Right lobe of liver (tissue), 6 donors: ENCODE results near the gene TAGAP. TPM values are rescaled to one million over a fixed set of nuclear protein-coding genes. Genes with fewer than 3 reads are reported as not detected.
A peak's percentile ranks its signal among the peaks of the same experiment; 100 is the strongest.

Experiments
- ATAC-seq, 4 donors: fragments of 200-7000 bp; cut with Tn5 transposase; one replicate each; pipeline ENCODE4 v1.9.1; 2020; ENCODE audit warnings: mild to moderate bottlenecking in 4 of 4, moderate library complexity in 4 of 4
- DNase-seq, 3 donors: peaks; one replicate each; pipeline ENCODE4 v3.0.0-alpha.2; 2020
- H3K27ac ChIP-seq, 3 donors: fragments of 200-600 bp; one replicate each; pipeline ENCODE4 v1.8.0; 2022
- H3K27me3 ChIP-seq, 2 donors: fragments of 200-600 bp; one replicate each; pipeline ENCODE4 v1.8.0; 2022
- H3K36me3 ChIP-seq, 4 donors: fragments of 200-600 bp; sonication (generic) in 1 of 4; one replicate each; pipeline versions ENCODE4 v1.5.1 to v1.8.0; 2017 to 2022; ENCODE audit warnings: control low read depth in 1 of 4
- H3K4me1 ChIP-seq, 4 donors: fragments of 200-600 bp; sonication (generic) in 1 of 4; one replicate each; pipeline versions ENCODE4 v1.5.1 to v1.8.0; 2017 to 2022; ENCODE audit warnings: control low read depth in 1 of 4
- H3K4me3 ChIP-seq, 3 donors: fragments of 200-600 bp; one replicate each; pipeline ENCODE4 v1.8.0; 2022
- H3K9me3 ChIP-seq, 4 donors: fragments of 200-600 bp; sonication (generic) in 1 of 4; one replicate each; pipeline versions ENCODE4 v1.5.1 to v1.8.0; 2017 to 2022; ENCODE audit warnings: control low read depth in 1 of 4
- POLR2A ChIP-seq: fragments of 450-650 bp; IDR thresholded peaks from one replicate; pipeline ENCODE4 v1.6.1; 2017; ENCODE audit warnings: antibody characterized with exemption, mild to moderate bottlenecking
- WGBS: methylation state at CpG from one replicate; pipeline ENCODE4 v1.1.6; 2018; ENCODE audit warnings: low coverage, low lambda C conversion rate; ENCODE audit not compliant: insufficient coverage; ENCODE audit errors: missing lambda C conversion rate; 5-methylcytosine and 5-hydroxymethylcytosine counted together
- intact Hi-C, 2 donors: fragments of 100-400 bp; cut with DNase I; formaldehyde crosslinking; loops; one replicate each; pipeline versions ENCODE4 v1.11.2 to v1.14.1; 2022
- total RNA-seq, 6 experiments: library from RNA; depleted of rRNA in 2 of 6; stranded (reverse); fragments of >200 nt in 2 of 6; fragmentation: NEBNext Ultra II Directional in 3 of 6; extraction: Animal tissue kit (Norgen Biotek cat#: 25700) in 3 of 6; gene quantifications; one replicate each; pipeline versions ENCODE4 v1.1.0 to v1.2.4, GENCODE V29; 2016 to 2023
- TF ChIP-seq, protein P1 (sequence below), 4 donors: fragments of 200-600 bp in 3 of 4; fragments of 450-650 bp in 1 of 4; IDR thresholded peaks; one replicate each; pipeline versions ENCODE4 v1.5.1 to v1.8.0; 2016 to 2022; ENCODE audit warnings: antibody characterized with exemption in 4 of 4, mild to moderate bottlenecking in 2 of 4
- donor health status: DM: no; HTN: yes; CAD: no.
- donor health status: DM: no; HTN: no; CAD: no.
- donor health status: DM: no; HTN: no; CAD: no.
- donor health status: DM: no; HTN: yes; CAD: no.
- donor health status: DM: no; HTN: yes; CAD: no.

Gene TAGAP
- total RNA-seq, 6 experiments from 2014 or later: 0.13 to 1.8 (median 0.92) TPM

- no peak overlapping the region for H3K4me3 ChIP-seq
- no peak for TF ChIP-seq POLR2A
- TF ChIP-seq, protein P1, sequence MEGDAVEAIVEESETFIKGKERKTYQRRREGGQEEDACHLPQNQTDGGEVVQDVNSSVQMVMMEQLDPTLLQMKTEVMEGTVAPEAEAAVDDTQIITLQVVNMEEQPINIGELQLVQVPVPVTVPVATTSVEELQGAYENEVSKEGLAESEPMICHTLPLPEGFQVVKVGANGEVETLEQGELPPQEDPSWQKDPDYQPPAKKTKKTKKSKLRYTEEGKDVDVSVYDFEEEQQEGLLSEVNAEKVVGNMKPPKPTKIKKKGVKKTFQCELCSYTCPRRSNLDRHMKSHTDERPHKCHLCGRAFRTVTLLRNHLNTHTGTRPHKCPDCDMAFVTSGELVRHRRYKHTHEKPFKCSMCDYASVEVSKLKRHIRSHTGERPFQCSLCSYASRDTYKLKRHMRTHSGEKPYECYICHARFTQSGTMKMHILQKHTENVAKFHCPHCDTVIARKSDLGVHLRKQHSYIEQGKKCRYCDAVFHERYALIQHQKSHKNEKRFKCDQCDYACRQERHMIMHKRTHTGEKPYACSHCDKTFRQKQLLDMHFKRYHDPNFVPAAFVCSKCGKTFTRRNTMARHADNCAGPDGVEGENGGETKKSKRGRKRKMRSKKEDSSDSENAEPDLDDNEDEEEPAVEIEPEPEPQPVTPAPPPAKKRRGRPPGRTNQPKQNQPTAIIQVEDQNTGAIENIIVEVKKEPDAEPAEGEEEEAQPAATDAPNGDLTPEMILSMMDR (IDR thresholded peaks at IDR 0.05): no peak
- H3K4me1 ChIP-seq: no peaks in the 10 kb centered on the region
- WGBS: 59% methylated on average over 3 of the region's 3 CpGs
- no peak for ATAC-seq
- H3K9me3 ChIP-seq: no peaks in the 10 kb centered on the region
- DNase-seq: no peak
- H3K27ac ChIP-seq: no peak overlapping the region
- H3K36me3 ChIP-seq: no peaks in the 10 kb centered on the region
- H3K27me3 ChIP-seq: no peaks in the 10 kb centered on the region
- intact Hi-C loops: no loop called here
Measured at GRCh38 chr6:159079367-159079766, 34.6 kb upstream of the TAGAP start.

GRCh38 chr6:159077123-159077522 is 32.3 kb upstream of the TAGAP start:
- H3K27me3 ChIP-seq: no peaks in the 10 kb centered on the region
- no peak overlapping the region for H3K27ac ChIP-seq
- ATAC-seq: no peak
- intact Hi-C loops: no loop called here
- no peaks in the 10 kb centered on the region for H3K4me1 ChIP-seq
- no peak for DNase-seq
- 62% methylated on average over 9 of the region's 13 CpGs for WGBS
- H3K9me3 ChIP-seq: no peaks in the 10 kb centered on the region
- no peaks in the 10 kb centered on the region for H3K36me3 ChIP-seq
- TF ChIP-seq, protein P1 (IDR thresholded peaks at IDR 0.05): no peak
- TF ChIP-seq POLR2A: no peak
- H3K4me3 ChIP-seq: no peak overlapping the region

DNA sequence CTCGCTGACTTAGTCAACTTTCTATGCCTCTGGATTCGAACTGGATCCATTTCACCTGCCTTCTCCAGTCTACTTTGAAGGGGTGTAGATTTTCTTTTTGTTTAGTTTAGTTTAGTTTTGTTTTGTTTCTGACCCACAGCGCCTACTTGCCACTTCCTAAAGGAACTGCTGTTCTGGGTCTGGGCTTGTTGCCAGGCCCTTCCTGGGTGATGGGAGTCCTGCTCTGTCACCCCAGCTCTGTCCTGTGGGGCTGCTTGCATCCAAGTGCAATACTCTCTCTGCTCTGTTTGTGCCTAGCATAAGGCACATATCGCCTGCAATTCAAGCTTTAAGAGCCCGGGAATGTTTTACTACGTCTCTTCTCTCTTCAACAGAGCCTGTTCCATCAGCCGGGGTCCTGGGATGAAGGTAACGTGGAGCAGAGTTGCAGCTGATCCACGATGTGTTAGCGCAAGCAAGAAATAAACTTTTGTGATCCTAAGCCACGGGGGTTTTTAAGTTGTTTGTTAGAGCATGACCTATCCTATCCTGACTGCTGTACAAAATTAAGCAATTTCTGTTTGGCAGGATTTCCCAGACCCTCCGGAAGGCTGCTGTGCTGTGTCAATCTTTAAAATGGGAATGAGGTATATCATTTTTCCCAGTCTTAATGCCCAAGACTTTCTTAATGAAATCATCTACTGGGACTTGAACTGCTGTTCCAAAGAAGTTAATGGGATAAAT is 30.9 kb upstream of the TAGAP start:
- H3K36me3 ChIP-seq: no peaks in the 10 kb centered on the region
- ATAC-seq (no peak), DNase-seq (peak in 1 of 3 donors; percentile 37)
- intact Hi-C loops: no loop called here
- no peaks in the 10 kb centered on the region for H3K4me1 ChIP-seq
- WGBS: 61% methylated on average over 12 of the region's 12 CpGs
- no peak overlapping the region for H3K4me3 ChIP-seq
- no peaks in the 10 kb centered on the region for H3K27me3 ChIP-seq
- TF ChIP-seq, protein P1 (IDR thresholded peaks at IDR 0.05): no peak
- no peak for TF ChIP-seq POLR2A
- no peaks in the 10 kb centered on the region for H3K9me3 ChIP-seq
- no peak overlapping the region for H3K27ac ChIP-seq

- no peaks in the 10 kb centered on the region for H3K9me3 ChIP-seq
- WGBS: 94% methylated on average over 2 of the region's 2 CpGs
- no peak for DNase-seq
- no peaks in the 10 kb centered on the region for H3K4me1 ChIP-seq
- ATAC-seq: no peak
- H3K27me3 ChIP-seq: no peaks in the 10 kb centered on the region
- intact Hi-C loops: no loop called here
- TF ChIP-seq POLR2A: no peak
- TF ChIP-seq, protein P1 (IDR thresholded peaks at IDR 0.05): no peak
- H3K4me3 ChIP-seq: no peak overlapping the region
- no peak overlapping the region for H3K27ac ChIP-seq
- no peaks in the 10 kb centered on the region for H3K36me3 ChIP-seq
Measured at GRCh38 chr6:159074876-159075275, 30.1 kb upstream of the TAGAP start.
